ENCODE results near the gene CAMTA1. TPM values are rescaled to one million over a fixed set of nuclear protein-coding genes. Genes with fewer than 3 reads are reported as not detected.

Gene CAMTA1
- total and polyA plus RNA-seq, 12 donors: 123 to 265 (median 142) TPM

- Histone ChIP-seq H3K27me3 (peaks cover 0 to 10% (median 0%) of the 10 kb centered on the region in 7 donors), H3K36me3 (no peaks in the 10 kb centered on the region), H3K4me3 (no peak overlapping the region), H3K9me3 (no peaks in the 10 kb centered on the region), H3K27ac (no peak overlapping the region), H3K4me1 (no peaks in the 10 kb centered on the region)
- intact Hi-C loops (cut with DNase I): loop anchor here in 5 of 10 donors (5.0 to 10.0 kb wide), 2 partner anchors 417 to 420 kb away; no protein-coding TSS in a partner anchor
- no peak for ATAC-seq
- 93 to 94% methylated on average over 5 of the region's 5 CpGs for WGBS, 2 donors
- no peak for DNase-seq
- TF ChIP-seq, protein P1, sequence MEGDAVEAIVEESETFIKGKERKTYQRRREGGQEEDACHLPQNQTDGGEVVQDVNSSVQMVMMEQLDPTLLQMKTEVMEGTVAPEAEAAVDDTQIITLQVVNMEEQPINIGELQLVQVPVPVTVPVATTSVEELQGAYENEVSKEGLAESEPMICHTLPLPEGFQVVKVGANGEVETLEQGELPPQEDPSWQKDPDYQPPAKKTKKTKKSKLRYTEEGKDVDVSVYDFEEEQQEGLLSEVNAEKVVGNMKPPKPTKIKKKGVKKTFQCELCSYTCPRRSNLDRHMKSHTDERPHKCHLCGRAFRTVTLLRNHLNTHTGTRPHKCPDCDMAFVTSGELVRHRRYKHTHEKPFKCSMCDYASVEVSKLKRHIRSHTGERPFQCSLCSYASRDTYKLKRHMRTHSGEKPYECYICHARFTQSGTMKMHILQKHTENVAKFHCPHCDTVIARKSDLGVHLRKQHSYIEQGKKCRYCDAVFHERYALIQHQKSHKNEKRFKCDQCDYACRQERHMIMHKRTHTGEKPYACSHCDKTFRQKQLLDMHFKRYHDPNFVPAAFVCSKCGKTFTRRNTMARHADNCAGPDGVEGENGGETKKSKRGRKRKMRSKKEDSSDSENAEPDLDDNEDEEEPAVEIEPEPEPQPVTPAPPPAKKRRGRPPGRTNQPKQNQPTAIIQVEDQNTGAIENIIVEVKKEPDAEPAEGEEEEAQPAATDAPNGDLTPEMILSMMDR (IDR thresholded peaks at IDR 0.05): no peak
These were observed 442.4 kb downstream of the CAMTA1 start for GRCh38 chr1:7227654-7228053.

GRCh38 chr1:7228252-7228961 lies 443.2 kb downstream of the CAMTA1 start:
- no peak overlapping the region for H3K4me3 ChIP-seq
- ATAC-seq (no peak), DNase-seq (no peak)
- intact Hi-C loops (cut with DNase I): loop anchor here in 5 of 10 donors (5.0 to 10.0 kb wide), 2 partner anchors 416 to 419 kb away; no protein-coding TSS in a partner anchor
- no peak overlapping the region for H3K27ac ChIP-seq
- H3K9me3 ChIP-seq: no peaks in the 10 kb centered on the region
- TF ChIP-seq, protein P1 (IDR thresholded peaks at IDR 0.05): no peak
- H3K4me1 ChIP-seq: no peaks in the 10 kb centered on the region
- peaks cover 0 to 10% (median 0%) of the 10 kb centered on the region in 7 donors for H3K27me3 ChIP-seq
- WGBS, 2 donors: 78 to 86% methylated on average over 17 of the region's 17 CpGs
- no peaks in the 10 kb centered on the region for H3K36me3 ChIP-seq

- WGBS, 2 donors: 60 to 71% methylated on average over 4 of the region's 4 CpGs
- no peaks in the 10 kb centered on the region for H3K4me1 ChIP-seq
- no peak overlapping the region for H3K4me3 ChIP-seq
- intact Hi-C loops (cut with DNase I): loop anchor here in 5 of 10 donors (5.0 to 10.0 kb wide), 2 partner anchors 416 to 418 kb away; no protein-coding TSS in a partner anchor
- H3K9me3 ChIP-seq: no peaks in the 10 kb centered on the region
- TF ChIP-seq, protein P1 (IDR thresholded peaks at IDR 0.05): no peak
- H3K27ac ChIP-seq: no peak overlapping the region
- DNase-seq (no peak), ATAC-seq (no peak)
- H3K36me3 ChIP-seq: no peaks in the 10 kb centered on the region
- peaks cover 0 to 10% (median 0%) of the 10 kb centered on the region in 7 donors for H3K27me3 ChIP-seq
These were observed 443.9 kb downstream of the CAMTA1 start for GRCh38 chr1:7229186-7229585.

DNA sequence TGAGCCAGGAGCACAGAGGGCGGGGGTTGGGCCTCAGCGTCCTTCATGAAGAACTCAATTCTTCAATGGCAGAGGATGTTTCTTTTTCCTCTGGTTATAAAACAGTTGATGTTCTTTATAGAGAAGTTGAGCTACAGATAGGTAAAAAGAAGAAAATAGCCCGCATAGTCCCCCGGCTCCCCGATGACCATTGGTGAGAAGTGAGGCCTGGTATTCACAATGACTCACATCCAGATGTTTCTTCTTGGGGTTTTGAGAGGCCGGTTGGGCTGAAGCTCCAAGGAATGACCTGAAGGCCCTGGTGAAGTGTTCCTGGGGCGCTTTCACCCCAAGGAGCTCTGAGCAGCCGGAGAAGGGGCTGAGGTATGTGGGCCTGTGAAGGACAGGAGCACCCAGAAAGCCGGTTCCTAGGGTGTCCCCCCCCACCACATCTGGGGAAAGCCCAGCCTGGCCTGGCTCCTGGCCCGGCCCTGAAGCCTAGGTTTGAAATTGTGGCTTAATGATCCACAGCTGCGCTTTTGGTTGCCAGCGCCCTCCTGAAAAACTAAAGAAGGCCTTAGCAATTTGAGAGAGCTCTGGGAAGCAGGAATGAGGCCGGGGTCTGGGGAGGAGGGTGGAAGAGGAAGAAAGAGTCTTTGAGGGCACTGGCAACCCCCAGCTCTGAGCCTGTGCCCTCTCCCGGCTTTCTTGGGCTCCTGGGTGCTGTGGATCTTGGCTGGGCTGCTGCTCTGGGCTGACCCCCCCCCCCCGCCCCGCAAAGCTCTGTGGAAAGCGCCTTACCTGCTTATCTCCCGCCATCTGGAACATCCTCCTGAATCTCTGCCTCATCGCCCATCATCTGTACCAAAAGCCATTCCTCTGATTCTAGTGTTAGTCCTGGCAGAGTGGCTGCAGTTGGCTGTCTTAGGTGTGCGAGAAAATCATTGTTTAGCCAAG lies 444.7 kb downstream of the CAMTA1 start:
- Histone ChIP-seq H3K4me3 (no peak overlapping the region), H3K27ac (no peak overlapping the region), H3K36me3 (no peaks in the 10 kb centered on the region), H3K9me3 (no peaks in the 10 kb centered on the region), H3K27me3 (peaks cover 0 to 10% (median 0%) of the 10 kb centered on the region in 7 donors), H3K4me1 (no peaks in the 10 kb centered on the region)
- ATAC-seq: no peak
- TF ChIP-seq, protein P1 (IDR thresholded peaks at IDR 0.05): no peak
- no peak for DNase-seq
- intact Hi-C loops (cut with DNase I): loop anchor here in 7 of 10 donors (5.0 to 10.0 kb wide), 3 partner anchors 205 to 417 kb away; no protein-coding TSS in a partner anchor
- 88 to 91% methylated on average over 18 to 20 of the region's 20 CpGs for WGBS, 2 donors
